NOMO-1 treated with DMSO at 0.1 percent for 48 hours (cell line): ENCODE measurements around the gene FGF9.

Experiments
- DNase-seq: peaks from one replicate; lab custom pipeline; 2025; ENCODE audit not compliant: unreplicated experiment; lab: John Stamatoyannopoulos, UW

The FGF9 gene

GRCh38 chr13:21674490-21675009 lies 3.7 kb downstream of the FGF9 start:
- no peak for DNase-seq

GRCh38 chr13:21675095-21675991 lies 4.5 kb downstream of the FGF9 start:
- DNase-seq: no peak

GRCh38 chr13:21676611-21677021 lies 5.7 kb downstream of the FGF9 start:
- no peak for DNase-seq

- DNase-seq: no peak
These were observed 6.3 kb downstream of the FGF9 start for GRCh38 chr13:21677075-21677623.

- peak; percentile 31 for DNase-seq
These were observed 12.3 kb downstream of the FGF9 start for GRCh38 chr13:21683034-21683733.

GRCh38 chr13:21684576-21684975 lies 13.7 kb downstream of the FGF9 start:
- no peak for DNase-seq

GRCh38 chr13:21685485-21686064 lies 14.7 kb downstream of the FGF9 start:
- DNase-seq: no peak

GRCh38 chr13:21686751-21687391 lies 16.0 kb downstream of the FGF9 start:
- DNase-seq: no peak

- no peak for DNase-seq
These were observed 17.2 kb downstream of the FGF9 start for GRCh38 chr13:21688056-21688455.

- DNase-seq: no peak
These were observed 18.2 kb downstream of the FGF9 start for GRCh38 chr13:21689097-21689496.

- peak; percentile 58 for DNase-seq
These were observed 20.1 kb downstream of the FGF9 start for GRCh38 chr13:21690955-21691354.

- no peak for DNase-seq
These were observed 20.6 kb downstream of the FGF9 start for GRCh38 chr13:21691500-21691899.

GRCh38 chr13:21691928-21692327 lies 21.1 kb downstream of the FGF9 start:
- DNase-seq: no peak

- DNase-seq: no peak
These were observed 24.0 kb downstream of the FGF9 start for GRCh38 chr13:21694831-21695230.

GRCh38 chr13:21695546-21695945 lies 24.7 kb downstream of the FGF9 start:
- no peak for DNase-seq

- DNase-seq: peak; percentile 88
These were observed 26.1 kb downstream of the FGF9 start for GRCh38 chr13:21696865-21697448.

- peak; percentile 49 for DNase-seq
These were observed 28.2 kb downstream of the FGF9 start for GRCh38 chr13:21698817-21699679.

- DNase-seq: no peak
These were observed 30.6 kb downstream of the FGF9 start for GRCh38 chr13:21701460-21701859.

GRCh38 chr13:21703846-21704245 lies 33.0 kb downstream of the FGF9 start:
- DNase-seq: no peak

GRCh38 chr13:21707586-21707985 lies 36.7 kb downstream of the FGF9 start:
- DNase-seq: no peak
